GM12878 (cell line): ENCODE results near the gene HGS. TPM values are rescaled to one million over a fixed set of nuclear protein-coding genes. Genes with fewer than 3 reads are reported as not detected.

Source experiments
- ATAC-seq: fragments of 200-7000 bp; cut with Tn5 transposase; 3 replicates; pipeline ENCODE4 v1.9.1; 2020; ENCODE audit warnings: mild to moderate bottlenecking, moderate library complexity
- BruUV-seq: library from RNA; stranded (reverse); fragments of 400-500 nt; replicated peaks from 2 replicates; lab custom pipeline; 2021; lab: Mats Ljungman, UMichigan
- CTCF ChIA-PET: fragments of 300-600 bp; sonication (Branson Sonifier 250); formaldehyde crosslinking; extraction: SDS; loops from one replicate; lab custom pipeline; 2021; ENCODE audit warnings: inconsistent platforms; lab: Yijun Ruan, JAX
- POLR2A ChIA-PET: fragments of 350-600 bp; formaldehyde crosslinking; extraction: SDS; loops from one replicate; lab custom pipeline; 2021; ENCODE audit warnings: inconsistent platforms; lab: Charles Lee
- RAD21 ChIA-PET: fragments of 300-600 bp; sonication (Branson Sonifier 250); formaldehyde crosslinking; loops from one replicate; lab custom pipeline; 2023; ENCODE audit warnings: antibody characterized with exemption; ENCODE audit not compliant: unreplicated experiment; lab: Charles Lee
- SMC1A ChIA-PET: fragments of 300-600 bp; sonication (Branson Sonifier 250); formaldehyde crosslinking; loops from one replicate; lab custom pipeline; 2023; ENCODE audit not compliant: unreplicated experiment, uncharacterized antibody; lab: Charles Lee
- DNase-seq: peaks from one replicate; pipeline ENCODE4 v3.0.0-alpha.2; 2011; ENCODE audit warnings: low read depth, low spot score
- FAIRE-seq: peaks from 3 replicates; lab custom pipeline; 2011; peaks lifted over from hg19 to GRCh38; lab: Jason Lieb, UNC
- H2AFZ ChIP-seq: 2 replicates; pipeline ENCODE4 v1.6.0; 2011; ENCODE audit warnings: low read depth, low read length, control low read depth; ENCODE audit not compliant: control insufficient read depth
- H3K27ac ChIP-seq: 2 replicates; pipeline ENCODE4 v1.5.1; 2011; ENCODE audit warnings: control low read depth; ENCODE audit not compliant: control insufficient read depth, insufficient read depth
- H3K27me3 ChIP-seq, 2 experiments: replicated peaks in 1 of 2; 2 replicates each; pipeline versions ENCODE4 v1.6.0 to v1.6.1; 2011; ENCODE audit warnings: low read length in 1 of 2; ENCODE audit not compliant: control insufficient read depth in 2 of 2, insufficient read depth in 2 of 2
- H3K36me3 ChIP-seq, 2 experiments: 2 replicates each; pipeline ENCODE4 v1.5.1; 2011; ENCODE audit warnings: low read length in 1 of 2; ENCODE audit not compliant: control insufficient read depth in 2 of 2, insufficient read depth in 2 of 2
- H3K4me1 ChIP-seq: 2 replicates; pipeline ENCODE4 v1.6.1; 2011; ENCODE audit warnings: mild to moderate bottlenecking, low read length, moderate library complexity, mixed read lengths; ENCODE audit not compliant: control insufficient read depth, insufficient read depth
- H3K4me2 ChIP-seq: 2 replicates; pipeline ENCODE4 v1.6.0; 2011; ENCODE audit warnings: control low read depth; ENCODE audit not compliant: control insufficient read depth, insufficient read depth
- H3K4me3 ChIP-seq: fragments of 200-600 bp; sonication (generic); 2 replicates; pipeline ENCODE4 v1.5.1; 2016
- H3K79me2 ChIP-seq: 2 replicates; pipeline ENCODE4 v1.6.0; 2011; ENCODE audit warnings: low read length; ENCODE audit not compliant: control insufficient read depth, insufficient read depth
- H3K9ac ChIP-seq: 2 replicates; pipeline ENCODE4 v1.8.0; 2011; ENCODE audit warnings: low read length, control low read depth, mixed read lengths; ENCODE audit not compliant: control insufficient read depth, insufficient read depth
- H3K9me3 ChIP-seq: replicated peaks from 3 replicates; pipeline ENCODE4 v1.5.1; 2011; ENCODE audit warnings: mild to moderate bottlenecking, low read length; ENCODE audit not compliant: control insufficient read depth, insufficient read depth
- H4K20me1 ChIP-seq: 2 replicates; pipeline ENCODE4 v1.6.0; 2011; ENCODE audit not compliant: control insufficient read depth, insufficient read depth
- ATF2 ChIP-seq: IDR thresholded peaks from 2 replicates; pipeline ENCODE4 v1.6.1; 2012; ENCODE audit warnings: low read length, inconsistent platforms
- BMI1 ChIP-seq: fragments of 450-650 bp; IDR thresholded peaks from 2 replicates; pipeline ENCODE4 v1.6.1; 2016; ENCODE audit warnings: mild to moderate bottlenecking, moderate library complexity, borderline replicate concordance
- EED ChIP-seq: sonication (generic); IDR thresholded peaks from 2 replicates; pipeline ENCODE4 v1.6.1; 2016; ENCODE audit warnings: antibody characterized with exemption, low read depth
- IKZF1 ChIP-seq: fragments of 450-650 bp; conservative IDR thresholded peaks from 2 replicates; pipeline ENCODE4 v1.6.1; 2017; ENCODE audit warnings: antibody characterized with exemption, mild to moderate bottlenecking
- MTA3 ChIP-seq: IDR thresholded peaks from 2 replicates; pipeline ENCODE4 v1.6.1; 2012; ENCODE audit warnings: low read length, inconsistent platforms, borderline replicate concordance
- RBBP5 ChIP-seq: fragments of 200-600 bp; sonication (generic); conservative IDR thresholded peaks from 2 replicates; pipeline ENCODE4 v1.6.1; 2016
- SIX5 ChIP-seq: IDR thresholded peaks from 2 replicates; pipeline ENCODE4 v1.6.1; 2011; ENCODE audit warnings: mild to moderate bottlenecking, low read depth, low read length, moderate library complexity; ENCODE audit not compliant: severe bottlenecking
- WGBS: methylation state at CpG from one replicate; pipeline ENCODE4 v1.1.6; 2016; ENCODE audit warnings: low lambda C conversion rate; ENCODE audit not compliant: insufficient replicate concordance, insufficient coverage; ENCODE audit errors: missing lambda C conversion rate; 5-methylcytosine and 5-hydroxymethylcytosine counted together
- in situ Hi-C: fragments of 300-500 bp; cut with MboI; formaldehyde crosslinking; loops from 9 replicates; pipeline ENCODE4 v1.14.3; 2018; ENCODE audit warnings: mixed read lengths
- intact Hi-C: fragments of 100-400 bp; cut with micrococcal nuclease; formaldehyde crosslinking; loops from one replicate; pipeline ENCODE4 v1.14.2; 2022; ENCODE audit not compliant: unreplicated experiment
- polyA plus RNA-seq, 11 experiments: library from polyadenylated mRNA; depleted of rRNA in 4 of 11; unstranded in 6 of 11; stranded (reverse) in 5 of 11; fragments of >200 nt; fragmentation: Nextera tagmentation in 4 of 11; fragmentation: Illumina TruSeq in 1 of 11; extraction: Ambion mirVana in 4 of 11; extraction: Trizol in 1 of 11; gene quantifications; 1 replicate in 1 of 11; 2 replicates in 10 of 11; pipeline versions ENCODE4 v1.2.1 to v1.2.3, GENCODE V29; 2011 to 2016; ENCODE audit warnings: inconsistent platforms in 2 of 11, missing spikeins in 2 of 11, low read depth in 1 of 11
- total RNA-seq, 4 experiments: library from RNA; depleted of rRNA in 3 of 4; stranded (reverse); fragments of >200 nt in 3 of 4; fragmentation: Illumina TruSeq in 1 of 4; extraction: Trizol in 1 of 4; gene quantifications; 2 replicates each; pipeline versions ENCODE4 v1.2.1 to v1.2.3, GENCODE V29; 2013 to 2021
- TF ChIP-seq, protein P1 (sequence below): fragments of 450-650 bp; formaldehyde crosslinking; IDR thresholded peaks from 2 replicates; pipeline ENCODE4 v1.4.0; 2022; ENCODE audit warnings: mild to moderate bottlenecking, moderate library complexity
- TF ChIP-seq, protein P2 (sequence below): fragments of 450-650 bp; formaldehyde crosslinking; IDR thresholded peaks from 2 replicates; pipeline ENCODE4 v1.4.0; 2020; ENCODE audit warnings: mild to moderate bottlenecking, moderate library complexity

Gene HGS
- total and polyA plus RNA-seq, 10 of the 15 experiments (the other 5 are each of a cell fraction or from before 2014, with no cell fraction given): 2.2 to 85.6 (median 55.3) TPM

- 44% methylated on average over 9 of the region's 9 CpGs for WGBS
- no peaks in the 10 kb centered on the region for H3K36me3 ChIP-seq
- no peak overlapping the region for H3K4me2 ChIP-seq
- no peak overlapping the region for H3K4me3 ChIP-seq
- FAIRE-seq: no peak
- H3K9ac ChIP-seq: no peak overlapping the region
- H3K4me1 ChIP-seq: 0 out of 2 replicates have a peak, but pooled peaks cover 4% of the 10 kb centered on the region
- POLR2A ChIA-PET: interaction anchor here (0.6 kb wide), 1 partner anchor 98 kb away, joined by 6 read pairs; no protein-coding TSS in a partner anchor
- TF ChIP-seq, protein P1, sequence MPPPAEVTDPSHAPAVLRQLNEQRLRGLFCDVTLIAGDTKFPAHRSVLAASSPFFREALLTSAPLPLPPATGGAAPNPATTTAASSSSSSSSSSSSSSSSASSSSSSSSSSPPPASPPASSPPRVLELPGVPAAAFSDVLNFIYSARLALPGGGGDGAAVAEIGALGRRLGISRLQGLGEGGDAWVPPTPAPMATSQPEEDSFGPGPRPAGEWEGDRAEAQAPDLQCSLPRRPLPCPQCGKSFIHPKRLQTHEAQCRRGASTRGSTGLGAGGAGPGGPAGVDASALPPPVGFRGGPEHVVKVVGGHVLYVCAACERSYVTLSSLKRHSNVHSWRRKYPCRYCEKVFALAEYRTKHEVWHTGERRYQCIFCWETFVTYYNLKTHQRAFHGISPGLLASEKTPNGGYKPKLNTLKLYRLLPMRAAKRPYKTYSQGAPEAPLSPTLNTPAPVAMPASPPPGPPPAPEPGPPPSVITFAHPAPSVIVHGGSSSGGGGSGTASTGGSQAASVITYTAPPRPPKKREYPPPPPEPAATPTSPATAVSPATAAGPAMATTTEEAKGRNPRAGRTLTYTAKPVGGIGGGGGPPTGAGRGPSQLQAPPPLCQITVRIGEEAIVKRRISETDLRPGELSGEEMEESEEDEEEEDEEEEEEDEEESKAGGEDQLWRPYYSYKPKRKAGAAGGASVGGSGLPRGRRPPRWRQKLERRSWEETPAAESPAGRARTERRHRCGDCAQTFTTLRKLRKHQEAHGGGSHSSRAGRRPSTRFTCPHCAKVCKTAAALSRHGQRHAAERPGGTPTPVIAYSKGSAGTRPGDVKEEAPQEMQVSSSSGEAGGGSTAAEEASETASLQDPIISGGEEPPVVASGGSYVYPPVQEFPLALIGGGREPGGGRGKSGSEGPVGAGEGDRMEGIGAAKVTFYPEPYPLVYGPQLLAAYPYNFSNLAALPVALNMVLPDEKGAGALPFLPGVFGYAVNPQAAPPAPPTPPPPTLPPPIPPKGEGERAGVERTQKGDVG (CRISPR knock-in tag): no peak
- no peak for TF ChIP-seq RBBP5
- TF ChIP-seq ATF2: no peak
- TF ChIP-seq, protein P2, sequence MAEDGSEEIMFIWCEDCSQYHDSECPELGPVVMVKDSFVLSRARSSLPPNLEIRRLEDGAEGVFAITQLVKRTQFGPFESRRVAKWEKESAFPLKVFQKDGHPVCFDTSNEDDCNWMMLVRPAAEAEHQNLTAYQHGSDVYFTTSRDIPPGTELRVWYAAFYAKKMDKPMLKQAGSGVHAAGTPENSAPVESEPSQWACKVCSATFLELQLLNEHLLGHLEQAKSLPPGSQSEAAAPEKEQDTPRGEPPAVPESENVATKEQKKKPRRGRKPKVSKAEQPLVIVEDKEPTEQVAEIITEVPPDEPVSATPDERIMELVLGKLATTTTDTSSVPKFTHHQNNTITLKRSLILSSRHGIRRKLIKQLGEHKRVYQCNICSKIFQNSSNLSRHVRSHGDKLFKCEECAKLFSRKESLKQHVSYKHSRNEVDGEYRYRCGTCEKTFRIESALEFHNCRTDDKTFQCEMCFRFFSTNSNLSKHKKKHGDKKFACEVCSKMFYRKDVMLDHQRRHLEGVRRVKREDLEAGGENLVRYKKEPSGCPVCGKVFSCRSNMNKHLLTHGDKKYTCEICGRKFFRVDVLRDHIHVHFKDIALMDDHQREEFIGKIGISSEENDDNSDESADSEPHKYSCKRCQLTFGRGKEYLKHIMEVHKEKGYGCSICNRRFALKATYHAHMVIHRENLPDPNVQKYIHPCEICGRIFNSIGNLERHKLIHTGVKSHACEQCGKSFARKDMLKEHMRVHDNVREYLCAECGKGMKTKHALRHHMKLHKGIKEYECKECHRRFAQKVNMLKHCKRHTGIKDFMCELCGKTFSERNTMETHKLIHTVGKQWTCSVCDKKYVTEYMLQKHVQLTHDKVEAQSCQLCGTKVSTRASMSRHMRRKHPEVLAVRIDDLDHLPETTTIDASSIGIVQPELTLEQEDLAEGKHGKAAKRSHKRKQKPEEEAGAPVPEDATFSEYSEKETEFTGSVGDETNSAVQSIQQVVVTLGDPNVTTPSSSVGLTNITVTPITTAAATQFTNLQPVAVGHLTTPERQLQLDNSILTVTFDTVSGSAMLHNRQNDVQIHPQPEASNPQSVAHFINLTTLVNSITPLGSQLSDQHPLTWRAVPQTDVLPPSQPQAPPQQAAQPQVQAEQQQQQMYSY (CRISPR knock-in tag): no peak
- TF ChIP-seq IKZF1: no peak
- TF ChIP-seq MTA3: no peak
- TF ChIP-seq SIX5: no peak
- TF ChIP-seq EED: no peak
- TF ChIP-seq BMI1: no peak
- intact Hi-C loops: no loop called here
- CTCF ChIA-PET: no interaction called here
- H3K79me2 ChIP-seq: no peaks in the 10 kb centered on the region
- SMC1A ChIA-PET: no interaction called here
- ATAC-seq: no peak
- no peak overlapping the region for H2AFZ ChIP-seq
- no peaks in the 10 kb centered on the region for H4K20me1 ChIP-seq
- H3K9me3 ChIP-seq: peaks cover 6% of the 10 kb centered on the region; the same call in 2 of the 3 replicates
- no peaks in the 10 kb centered on the region; a peak in 2 of 4 replicates for H3K27me3 ChIP-seq
- RAD21 ChIA-PET: no interaction called here
- H3K27ac ChIP-seq: no peak overlapping the region
- BruUV-seq: no TSS peak
- in situ Hi-C loops: no loop called here
- DNase-seq: no peak
These were observed 32.9 kb upstream of the HGS start for GRCh38 chr17:81650951-81651350.
